Suprapubic skin (tissue), 4 donors: ENCODE results near the gene DSCAM.
"Not testable (repeated sequence)": the region's sequence is repeated elsewhere in the genome, so short reads cannot be mapped to it uniquely, and the experiment has no call there.

Experiments
- POLR2A ChIP-seq, 2 donors: fragments of 450-650 bp; IDR thresholded peaks; one replicate each; pipeline ENCODE4 v1.6.1; 2017; ENCODE audit warnings: antibody characterized with exemption in 2 of 2, mild to moderate bottlenecking in 2 of 2, moderate library complexity in 2 of 2
- POLR2AphosphoS5 ChIP-seq, 3 donors: sonication (generic); formaldehyde crosslinking; IDR thresholded peaks; one replicate each; pipeline ENCODE4 v1.6.1; 2017; ENCODE audit warnings: antibody characterized with exemption in 3 of 3
- TF ChIP-seq, protein P1 (sequence below), 2 donors: fragments of 200-600 bp in 1 of 2; fragments of 450-650 bp in 1 of 2; sonication (generic) in 1 of 2; IDR thresholded peaks; one replicate each; pipeline ENCODE4 v1.5.1; 2016 to 2019; ENCODE audit warnings: antibody characterized with exemption in 2 of 2, mild to moderate bottlenecking in 1 of 2, moderate library complexity in 1 of 2

DNA sequence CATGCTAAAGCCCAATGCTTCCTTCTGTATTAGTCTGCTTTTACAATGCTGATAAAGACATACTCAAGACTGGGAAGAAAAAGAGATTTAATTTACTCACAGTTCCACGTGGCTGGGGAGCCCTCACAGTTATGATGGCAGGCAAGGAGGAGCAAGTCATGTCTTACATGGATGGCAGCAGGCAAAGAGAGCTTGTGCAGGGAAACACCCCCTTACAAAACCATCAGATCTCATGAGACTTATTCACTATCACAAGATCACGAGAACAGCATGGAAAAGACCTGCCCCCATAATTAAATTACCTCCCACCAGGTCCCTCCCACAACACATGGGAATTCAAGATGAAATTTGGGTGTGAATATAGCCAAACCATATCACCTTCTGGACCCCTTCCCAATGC, 407.4 kb downstream of the DSCAM start:
- TF ChIP-seq POLR2A, POLR2AphosphoS5 (IDR thresholded peaks at IDR 0.05): not testable (repeated sequence)
- TF ChIP-seq, protein P1, sequence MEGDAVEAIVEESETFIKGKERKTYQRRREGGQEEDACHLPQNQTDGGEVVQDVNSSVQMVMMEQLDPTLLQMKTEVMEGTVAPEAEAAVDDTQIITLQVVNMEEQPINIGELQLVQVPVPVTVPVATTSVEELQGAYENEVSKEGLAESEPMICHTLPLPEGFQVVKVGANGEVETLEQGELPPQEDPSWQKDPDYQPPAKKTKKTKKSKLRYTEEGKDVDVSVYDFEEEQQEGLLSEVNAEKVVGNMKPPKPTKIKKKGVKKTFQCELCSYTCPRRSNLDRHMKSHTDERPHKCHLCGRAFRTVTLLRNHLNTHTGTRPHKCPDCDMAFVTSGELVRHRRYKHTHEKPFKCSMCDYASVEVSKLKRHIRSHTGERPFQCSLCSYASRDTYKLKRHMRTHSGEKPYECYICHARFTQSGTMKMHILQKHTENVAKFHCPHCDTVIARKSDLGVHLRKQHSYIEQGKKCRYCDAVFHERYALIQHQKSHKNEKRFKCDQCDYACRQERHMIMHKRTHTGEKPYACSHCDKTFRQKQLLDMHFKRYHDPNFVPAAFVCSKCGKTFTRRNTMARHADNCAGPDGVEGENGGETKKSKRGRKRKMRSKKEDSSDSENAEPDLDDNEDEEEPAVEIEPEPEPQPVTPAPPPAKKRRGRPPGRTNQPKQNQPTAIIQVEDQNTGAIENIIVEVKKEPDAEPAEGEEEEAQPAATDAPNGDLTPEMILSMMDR (IDR thresholded peaks at IDR 0.05): not testable (repeated sequence)
